Panc1 (cell line): ENCODE results near the gene PRDM10. TPM values are rescaled to one million over a fixed set of nuclear protein-coding genes. Genes with fewer than 3 reads are reported as not detected.

Experiments
- ATAC-seq: fragments of 200-7000 bp; cut with Tn5 transposase; 2 replicates; pipeline ENCODE4 v1.9.1; 2020; ENCODE audit warnings: mild to moderate bottlenecking, moderate library complexity
- BruUV-seq: library from RNA; stranded (reverse); fragments of 400-500 nt; replicated peaks from 2 replicates; lab custom pipeline; 2021; lab: Mats Ljungman, UMichigan
- CTCF ChIA-PET: fragments of 300-600 bp; sonication (Branson Sonifier 250); formaldehyde crosslinking; loops from one replicate; lab custom pipeline; 2022; ENCODE audit warnings: antibody characterized with exemption; lab: Charles Lee
- POLR2A ChIA-PET: fragments of 300-600 bp; sonication (Branson Sonifier 250); formaldehyde crosslinking; loops from one replicate; lab custom pipeline; 2022; ENCODE audit warnings: antibody characterized with exemption; lab: Charles Lee
- DNase-seq: peaks from one replicate; pipeline ENCODE4 v3.0.0-alpha.2; 2010; ENCODE audit warnings: low read depth, low spot score
- H3K27ac ChIP-seq: 2 replicates; pipeline ENCODE4 v1.5.1; 2011; ENCODE audit warnings: mild to moderate bottlenecking, low read length, inconsistent platforms
- H3K27me3 ChIP-seq: fragments of 200-500 bp; sonication (Bioruptor generic); 2 replicates; pipeline ENCODE4 v1.6.0; 2014; ENCODE audit warnings: low read length, inconsistent platforms; ENCODE audit not compliant: control insufficient read depth, insufficient read depth
- H3K36me3 ChIP-seq: fragments of 200-500 bp; sonication (Bioruptor generic); 2 replicates; pipeline ENCODE4 v1.5.1; 2014; ENCODE audit warnings: inconsistent platforms, mild to moderate bottlenecking, low read length, moderate library complexity; ENCODE audit not compliant: control insufficient read depth, insufficient read depth
- H3K4me1 ChIP-seq: 2 replicates; pipeline ENCODE4 v1.5.1; 2011; ENCODE audit warnings: inconsistent platforms, mild to moderate bottlenecking, low read length, moderate library complexity; ENCODE audit not compliant: control insufficient read depth, insufficient read depth
- H3K4me3 ChIP-seq, 2 experiments: 2 replicates each; pipeline ENCODE4 v1.5.1; 2011 to 2012; ENCODE audit warnings: low read depth in 2 of 2, low read length in 2 of 2, mild to moderate bottlenecking in 2 of 2, inconsistent platforms in 1 of 2, moderate library complexity in 1 of 2
- H3K9me3 ChIP-seq: fragments of 200-500 bp; sonication (Bioruptor generic); 2 replicates; pipeline ENCODE4 v1.5.1; 2014; ENCODE audit warnings: low read depth, mild to moderate bottlenecking, inconsistent platforms, low read length, moderate library complexity; ENCODE audit not compliant: control insufficient read depth, insufficient read depth
- CTCF ChIP-seq: fragments of 450-650 bp; IDR thresholded peaks from 2 replicates; pipeline ENCODE4 v1.5.1; 2017; ENCODE audit warnings: mild to moderate bottlenecking
- POLR2AphosphoS5 ChIP-seq: IDR thresholded peaks from 2 replicates; pipeline ENCODE4 v1.6.1; 2012; ENCODE audit warnings: mild to moderate bottlenecking, low read depth, low read length, moderate library complexity
- REST ChIP-seq, 2 experiments: IDR thresholded peaks; 2 replicates each; pipeline ENCODE4 v1.6.1; 2011 to 2012; ENCODE audit warnings: low read depth in 2 of 2, control low read depth in 1 of 2, low read length in 1 of 2, mild to moderate bottlenecking in 1 of 2, moderate library complexity in 1 of 2; ENCODE audit not compliant: insufficient read depth in 1 of 2
- SIN3A ChIP-seq: IDR thresholded peaks from 2 replicates; pipeline ENCODE4 v1.6.1; 2012; ENCODE audit warnings: low read depth, mild to moderate bottlenecking, low read length, moderate library complexity, borderline replicate concordance; ENCODE audit not compliant: insufficient read depth
- TCF7L2 ChIP-seq: IDR thresholded peaks from 2 replicates; pipeline ENCODE4 v1.6.1; 2011; ENCODE audit warnings: mild to moderate bottlenecking, low read depth, low read length, inconsistent platforms
- in situ Hi-C: cut with HindIII; loops from 2 replicates; pipeline ENCODE4 v1.10.0; 2016; ENCODE audit warnings: low sequenced_read_pairs, low pct_unique_long_range_greater_than_20kb
- intact Hi-C: fragments of 100-400 bp; cut with micrococcal nuclease; formaldehyde crosslinking; loops from one replicate; pipeline ENCODE4 v1.10.0; 2022; ENCODE audit not compliant: unreplicated experiment
- total RNA-seq: library from RNA; stranded (reverse); gene quantifications from one replicate; pipeline ENCODE4 v1.2.1, GENCODE V29; 2021; ENCODE audit not compliant: unreplicated experiment

Gene PRDM10
- total RNA-seq, 1 experiment from 2014 or later, result 12.5 TPM

- CTCF ChIA-PET, result interaction anchor here (0.7 kb wide), 1 partner anchor 144 kb away, joined by 7 read pairs; no protein-coding TSS in a partner anchor
- DNase-seq, result no peak
- BruUV-seq, result no TSS peak
- no peak overlapping the region for H3K27ac ChIP-seq
- ATAC-seq, result no peak
- H3K4me3 ChIP-seq, result no peak overlapping the region
- no peaks in the 10 kb centered on the region for H3K27me3 ChIP-seq
- H3K9me3 ChIP-seq, result no peaks in the 10 kb centered on the region
- TF ChIP-seq TCF7L2 (no peak), POLR2AphosphoS5 (no peak), REST (IDR thresholded peaks at IDR 0.05; ENCODE audit: insufficient read depth in 1 of 2, low read depth in 2 of 2, low read length in 1 of 2) (no peak), SIN3A (no peak), CTCF (no peak)
- in situ Hi-C loops, result no loop called here
- no peaks in the 10 kb centered on the region for H3K36me3 ChIP-seq
- POLR2A ChIA-PET, result interaction anchor here (0.6 to 0.7 kb wide), 2 partner anchors 10 to 16 kb away, joined by 3 read pairs; no protein-coding TSS in a partner anchor
- H3K4me1 ChIP-seq, result peaks cover 10% of the 10 kb centered on the region; the same call in 1 of the 2 replicates
- intact Hi-C loops, result no loop called here
Measured at GRCh38 chr11:129987950-129988349, 14.7 kb downstream of the PRDM10 start.

- ChIA-PET CTCF (interaction anchor here (0.7 kb wide), 1 partner anchor 141 kb away, joined by 7 read pairs; no protein-coding TSS in a partner anchor), POLR2A (interaction anchor here (0.5 kb wide), 1 partner anchor 71 kb away, joined by 8 read pairs; no protein-coding TSS in a partner anchor)
- H3K4me3 ChIP-seq, result no peak overlapping the region
- H3K4me1 ChIP-seq, result no peaks in the 10 kb centered on the region
- no peak for TF ChIP-seq POLR2AphosphoS5
- no peak for TF ChIP-seq SIN3A
- TF ChIP-seq TCF7L2, result no peak
- no peak for TF ChIP-seq CTCF
- TF ChIP-seq REST (IDR thresholded peaks at IDR 0.05; ENCODE audit: insufficient read depth in 1 of 2, low read depth in 2 of 2, low read length in 1 of 2), result no peak
- H3K36me3 ChIP-seq, result no peaks in the 10 kb centered on the region
- H3K27ac ChIP-seq, result no peak overlapping the region
- ATAC-seq (no peak), DNase-seq (no peak)
- no peaks in the 10 kb centered on the region for H3K27me3 ChIP-seq
- no TSS peak for BruUV-seq
- H3K9me3 ChIP-seq, result no peaks in the 10 kb centered on the region
- in situ Hi-C loops, result no loop called here
- intact Hi-C loops, result no loop called here
Measured at GRCh38 chr11:129985823-129986222, 16.8 kb downstream of the PRDM10 start.
